DOHH2 (cell line): Measurements from ENCODE around the gene ANXA3.

Experiments
- H3F3A ChIP-seq: fragments of 200-600 bp; sonication (generic), shearing (Covaris generic); 2 replicates; pipeline ENCODE4 v1.6.0; 2016; ENCODE audit warnings: antibody characterized with exemption, mild to moderate bottlenecking; ENCODE audit not compliant: control insufficient read depth, insufficient read depth
- H3K27ac ChIP-seq: fragments of 200-600 bp; sonication (generic); 2 replicates; pipeline ENCODE4 v1.5.1; 2014; ENCODE audit warnings: low read depth, mild to moderate bottlenecking, low read length, moderate library complexity
- H3K27me3 ChIP-seq: fragments of 200-600 bp; sonication (generic); 2 replicates; pipeline ENCODE4 v1.6.1; 2014; ENCODE audit warnings: mild to moderate bottlenecking, low read length, mixed read lengths; ENCODE audit not compliant: control insufficient read depth
- H3K36me3 ChIP-seq: fragments of 200-600 bp; sonication (generic); 2 replicates; pipeline ENCODE4 v1.6.1; 2014; ENCODE audit warnings: mild to moderate bottlenecking, low read length, moderate library complexity, mixed read lengths; ENCODE audit not compliant: control insufficient read depth
- H3K4me1 ChIP-seq: fragments of 200-600 bp; sonication (generic); 2 replicates; pipeline ENCODE4 v1.6.1; 2014; ENCODE audit warnings: mild to moderate bottlenecking, low read length, mixed read lengths; ENCODE audit not compliant: control insufficient read depth
- H3K4me2 ChIP-seq: fragments of 200-600 bp; sonication (generic); 2 replicates; pipeline ENCODE4 v1.6.0; 2014; ENCODE audit warnings: mild to moderate bottlenecking, low read length, moderate library complexity
- H3K4me3 ChIP-seq: fragments of 200-600 bp; sonication (generic); 2 replicates; pipeline ENCODE4 v1.5.1; 2014; ENCODE audit warnings: mild to moderate bottlenecking, low read length, mixed read lengths
- H3K79me2 ChIP-seq: fragments of 200-600 bp; sonication (generic); 2 replicates; pipeline ENCODE4 v1.6.1; 2014; ENCODE audit warnings: mild to moderate bottlenecking, low read length, mixed read lengths; ENCODE audit not compliant: control insufficient read depth
- H3K9me2 ChIP-seq: fragments of 200-600 bp; sonication (generic); replicated peaks from 2 replicates; pipeline ENCODE4 v1.6.1; 2014; ENCODE audit warnings: mild to moderate bottlenecking, low read length, mixed read lengths; ENCODE audit not compliant: control insufficient read depth
- H3K9me3 ChIP-seq: fragments of 200-600 bp; sonication (generic); 2 replicates; pipeline ENCODE4 v1.6.1; 2014; ENCODE audit warnings: antibody characterized with exemption, low read length, mixed read lengths; ENCODE audit not compliant: control insufficient read depth, insufficient read depth
- H4K20me1 ChIP-seq: fragments of 200-600 bp; sonication (generic); 2 replicates; pipeline ENCODE4 v1.6.0; 2014; ENCODE audit warnings: low read depth, mild to moderate bottlenecking, antibody characterized with exemption, low read length, moderate library complexity; ENCODE audit not compliant: control insufficient read depth, insufficient read depth
- EZH2phosphoT487 ChIP-seq: fragments of 200-600 bp; sonication (generic); IDR thresholded peaks from 2 replicates; pipeline ENCODE4 v1.6.1; 2017; ENCODE audit warnings: borderline replicate concordance, mild to moderate bottlenecking, antibody characterized with exemption, low read length, moderate library complexity, mixed read lengths
- TF ChIP-seq, protein P1 (sequence below): fragments of 200-600 bp; sonication (generic); IDR thresholded peaks from one replicate; pipeline ENCODE4 v1.5.1; 2014; ENCODE audit warnings: antibody characterized with exemption, mild to moderate bottlenecking, low read depth, low read length; ENCODE audit not compliant: poor library complexity, severe bottlenecking

Gene ANXA3

DNA sequence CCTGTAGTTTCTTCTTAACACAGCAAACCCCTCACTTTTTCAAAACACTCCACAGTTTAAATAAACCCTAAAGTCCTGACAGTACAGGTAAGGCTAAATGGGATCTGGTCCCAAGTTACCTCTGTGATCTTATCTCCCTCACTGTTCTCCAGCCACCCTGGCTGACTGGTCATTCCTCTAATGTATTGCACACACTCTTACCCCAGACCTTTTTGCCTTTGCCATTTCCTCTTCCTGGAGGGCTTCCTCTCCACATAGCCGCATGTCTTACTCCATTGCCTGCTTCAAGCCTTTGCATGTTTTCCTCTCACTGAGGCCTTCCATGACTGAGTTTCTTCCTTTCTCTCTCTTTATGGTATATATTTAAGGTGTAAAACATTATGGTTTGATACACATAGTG, 19.5 kb upstream of the ANXA3 start:
- Histone ChIP-seq H3K27me3 (peaks cover 8% of the 10 kb centered on the region; the same call in 1 of the 2 replicates), H3K79me2 (no peaks in the 10 kb centered on the region), H3K4me2 (no peak overlapping the region), H3K4me1 (no peaks in the 10 kb centered on the region), H3K36me3 (no peaks in the 10 kb centered on the region), H3F3A (no peaks in the 10 kb centered on the region), H3K27ac (no peak overlapping the region), H3K9me3 (no peaks in the 10 kb centered on the region), H3K4me3 (no peak overlapping the region), H4K20me1 (no peaks in the 10 kb centered on the region), H3K9me2 (no peaks in the 10 kb centered on the region)
- no peak for TF ChIP-seq EZH2phosphoT487
- TF ChIP-seq, protein P1, sequence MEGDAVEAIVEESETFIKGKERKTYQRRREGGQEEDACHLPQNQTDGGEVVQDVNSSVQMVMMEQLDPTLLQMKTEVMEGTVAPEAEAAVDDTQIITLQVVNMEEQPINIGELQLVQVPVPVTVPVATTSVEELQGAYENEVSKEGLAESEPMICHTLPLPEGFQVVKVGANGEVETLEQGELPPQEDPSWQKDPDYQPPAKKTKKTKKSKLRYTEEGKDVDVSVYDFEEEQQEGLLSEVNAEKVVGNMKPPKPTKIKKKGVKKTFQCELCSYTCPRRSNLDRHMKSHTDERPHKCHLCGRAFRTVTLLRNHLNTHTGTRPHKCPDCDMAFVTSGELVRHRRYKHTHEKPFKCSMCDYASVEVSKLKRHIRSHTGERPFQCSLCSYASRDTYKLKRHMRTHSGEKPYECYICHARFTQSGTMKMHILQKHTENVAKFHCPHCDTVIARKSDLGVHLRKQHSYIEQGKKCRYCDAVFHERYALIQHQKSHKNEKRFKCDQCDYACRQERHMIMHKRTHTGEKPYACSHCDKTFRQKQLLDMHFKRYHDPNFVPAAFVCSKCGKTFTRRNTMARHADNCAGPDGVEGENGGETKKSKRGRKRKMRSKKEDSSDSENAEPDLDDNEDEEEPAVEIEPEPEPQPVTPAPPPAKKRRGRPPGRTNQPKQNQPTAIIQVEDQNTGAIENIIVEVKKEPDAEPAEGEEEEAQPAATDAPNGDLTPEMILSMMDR, result no peak

DNA sequence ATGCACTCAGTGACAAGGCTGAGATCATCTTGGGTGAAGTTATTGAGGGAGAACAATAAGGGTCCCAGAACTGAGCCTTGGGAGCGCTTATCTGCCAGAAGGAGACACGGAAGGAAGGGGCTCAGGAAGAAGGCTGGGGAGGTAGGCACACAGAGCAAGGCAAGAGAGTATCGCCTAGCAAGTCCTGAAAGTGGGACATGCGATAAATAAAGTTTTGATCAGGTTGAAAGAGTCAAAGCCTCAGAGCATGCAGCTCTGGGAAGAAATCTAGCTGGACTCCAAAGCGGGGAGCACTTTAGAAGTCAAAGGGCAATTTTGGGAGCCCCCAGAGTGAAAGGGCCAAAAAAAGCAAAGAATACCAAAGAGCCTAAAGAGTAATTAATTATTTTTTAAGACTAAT, 17.7 kb upstream of the ANXA3 start:
- Histone ChIP-seq H4K20me1 (no peaks in the 10 kb centered on the region), H3K79me2 (no peaks in the 10 kb centered on the region), H3K4me2 (no peak overlapping the region), H3K4me1 (no peaks in the 10 kb centered on the region), H3K36me3 (no peaks in the 10 kb centered on the region), H3K9me3 (no peaks in the 10 kb centered on the region), H3K4me3 (no peak overlapping the region), H3K27ac (no peak overlapping the region), H3K9me2 (no peaks in the 10 kb centered on the region), H3K27me3 (peaks cover 8% of the 10 kb centered on the region; the same call in 1 of the 2 replicates), H3F3A (no peaks in the 10 kb centered on the region)
- no peak for TF ChIP-seq EZH2phosphoT487
- TF ChIP-seq, protein P1, result no peak

- no peaks in the 10 kb centered on the region for H3K79me2 ChIP-seq
- no peaks in the 10 kb centered on the region for H4K20me1 ChIP-seq
- H3F3A ChIP-seq, result no peaks in the 10 kb centered on the region
- H3K9me2 ChIP-seq, result no peaks in the 10 kb centered on the region
- no peaks in the 10 kb centered on the region for H3K9me3 ChIP-seq
- no peak overlapping the region for H3K27ac ChIP-seq
- TF ChIP-seq, protein P1, result no peak
- TF ChIP-seq EZH2phosphoT487, result no peak
- no peak overlapping the region for H3K4me3 ChIP-seq
- no peaks in the 10 kb centered on the region for H3K36me3 ChIP-seq
- no peaks in the 10 kb centered on the region for H3K4me1 ChIP-seq
- H3K27me3 ChIP-seq, result peaks cover 8% of the 10 kb centered on the region; the same call in 1 of the 2 replicates
- H3K4me2 ChIP-seq, result no peak overlapping the region
Measured at GRCh38 chr4:78534286-78534955, 17.1 kb upstream of the ANXA3 start.
